ENCODE data around the gene ZNF804A.

ZNF804A gene

DNA sequence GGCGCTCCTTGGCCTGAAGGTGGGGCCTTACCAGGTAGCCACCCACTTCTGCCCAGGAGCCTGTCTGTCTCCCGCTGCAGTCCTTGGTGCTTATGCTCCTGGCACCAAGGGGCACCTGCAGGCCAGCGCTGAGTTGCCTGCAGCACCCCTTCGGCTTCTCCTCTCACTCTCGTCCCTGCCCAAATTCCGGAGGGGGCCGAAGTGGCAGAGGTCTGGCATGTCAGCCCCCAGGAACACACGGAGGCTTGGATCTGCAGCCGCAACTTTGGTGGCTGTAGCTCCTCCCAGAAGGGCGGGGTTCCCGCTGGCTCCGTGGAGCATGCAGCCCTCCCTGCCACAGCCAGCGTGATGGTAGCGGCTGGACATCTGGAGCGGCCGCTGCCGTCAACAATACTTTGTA lies 37.7 kb upstream of the ZNF804A start:
- DNase-seq (ENCODE audit: low spot score): no peak
- TF ChIP-seq, protein P1, sequence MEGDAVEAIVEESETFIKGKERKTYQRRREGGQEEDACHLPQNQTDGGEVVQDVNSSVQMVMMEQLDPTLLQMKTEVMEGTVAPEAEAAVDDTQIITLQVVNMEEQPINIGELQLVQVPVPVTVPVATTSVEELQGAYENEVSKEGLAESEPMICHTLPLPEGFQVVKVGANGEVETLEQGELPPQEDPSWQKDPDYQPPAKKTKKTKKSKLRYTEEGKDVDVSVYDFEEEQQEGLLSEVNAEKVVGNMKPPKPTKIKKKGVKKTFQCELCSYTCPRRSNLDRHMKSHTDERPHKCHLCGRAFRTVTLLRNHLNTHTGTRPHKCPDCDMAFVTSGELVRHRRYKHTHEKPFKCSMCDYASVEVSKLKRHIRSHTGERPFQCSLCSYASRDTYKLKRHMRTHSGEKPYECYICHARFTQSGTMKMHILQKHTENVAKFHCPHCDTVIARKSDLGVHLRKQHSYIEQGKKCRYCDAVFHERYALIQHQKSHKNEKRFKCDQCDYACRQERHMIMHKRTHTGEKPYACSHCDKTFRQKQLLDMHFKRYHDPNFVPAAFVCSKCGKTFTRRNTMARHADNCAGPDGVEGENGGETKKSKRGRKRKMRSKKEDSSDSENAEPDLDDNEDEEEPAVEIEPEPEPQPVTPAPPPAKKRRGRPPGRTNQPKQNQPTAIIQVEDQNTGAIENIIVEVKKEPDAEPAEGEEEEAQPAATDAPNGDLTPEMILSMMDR (IDR thresholded peaks at IDR 0.05; ENCODE audit: extremely low read depth, missing control alignments): no peak

DNA sequence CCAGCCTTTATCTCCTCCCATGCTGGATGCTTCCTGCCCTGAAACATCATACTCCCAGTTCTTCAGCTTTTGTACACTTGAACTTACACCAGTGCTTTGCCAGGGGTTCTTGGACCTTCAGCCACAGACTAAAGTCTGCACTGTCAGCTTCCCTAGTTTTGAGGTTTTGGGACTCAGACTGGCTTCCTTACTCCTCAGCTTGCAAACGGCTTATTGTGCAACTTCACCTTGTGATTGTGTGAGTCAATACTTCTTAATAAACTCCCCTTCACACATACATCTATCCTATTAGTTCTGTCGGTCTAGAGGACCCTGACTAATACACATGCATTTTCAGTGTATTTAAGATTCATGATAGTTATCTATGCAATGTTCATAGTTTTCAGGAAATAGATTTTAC lies 35.8 kb upstream of the ZNF804A start:
- DNase-seq (ENCODE audit: low spot score): no peak
- TF ChIP-seq, protein P1 (IDR thresholded peaks at IDR 0.05; ENCODE audit: extremely low read depth, missing control alignments): no peak

- TF ChIP-seq, protein P1 (IDR thresholded peaks at IDR 0.05; ENCODE audit: extremely low read depth, missing control alignments): no peak
- DNase-seq (ENCODE audit: low spot score): no peak
Measured at GRCh38 chr2:184564092-184564491, 34.2 kb upstream of the ZNF804A start.

DNA sequence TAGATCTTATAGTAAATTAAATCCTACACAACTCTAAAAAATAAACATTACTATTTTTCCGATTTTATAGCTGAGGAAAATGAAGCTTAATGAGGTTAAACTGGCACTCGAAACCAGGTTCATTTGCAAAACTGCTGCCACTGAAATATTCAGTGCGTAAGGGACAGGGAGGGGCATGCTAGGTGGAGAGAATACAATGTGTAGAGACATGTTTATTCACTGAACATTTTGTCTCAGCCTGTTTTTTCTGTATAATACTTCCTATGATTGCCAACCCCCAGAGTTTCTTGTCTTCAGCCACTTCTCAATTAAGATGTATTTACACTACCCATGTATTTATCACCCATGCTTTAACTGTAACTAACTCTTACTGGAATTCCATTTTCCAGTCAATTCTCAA lies 31.6 kb upstream of the ZNF804A start:
- DNase-seq (ENCODE audit: low spot score): no peak
- TF ChIP-seq, protein P1 (IDR thresholded peaks at IDR 0.05; ENCODE audit: extremely low read depth, missing control alignments): no peak

DNA sequence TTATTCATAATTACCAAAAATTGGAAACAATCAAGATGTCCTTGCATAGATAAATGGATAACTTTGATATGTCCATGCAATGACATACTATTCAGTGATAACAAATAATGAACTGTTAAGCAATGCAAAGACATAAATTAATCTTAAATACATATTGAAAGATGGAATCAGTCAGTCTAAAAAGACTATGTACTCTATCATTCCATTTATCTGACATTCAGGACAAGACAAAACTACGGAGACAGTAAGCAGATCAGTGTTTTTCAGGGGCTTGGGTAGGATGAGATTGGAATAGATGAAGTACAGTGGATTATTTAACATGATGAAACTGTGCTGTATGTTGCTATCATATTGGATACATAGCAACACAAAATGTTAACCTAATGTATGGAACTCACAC lies 21.3 kb upstream of the ZNF804A start:
- no peak for DNase-seq (ENCODE audit: low spot score)
- TF ChIP-seq, protein P1 (IDR thresholded peaks at IDR 0.05; ENCODE audit: extremely low read depth, missing control alignments): no peak

DNA sequence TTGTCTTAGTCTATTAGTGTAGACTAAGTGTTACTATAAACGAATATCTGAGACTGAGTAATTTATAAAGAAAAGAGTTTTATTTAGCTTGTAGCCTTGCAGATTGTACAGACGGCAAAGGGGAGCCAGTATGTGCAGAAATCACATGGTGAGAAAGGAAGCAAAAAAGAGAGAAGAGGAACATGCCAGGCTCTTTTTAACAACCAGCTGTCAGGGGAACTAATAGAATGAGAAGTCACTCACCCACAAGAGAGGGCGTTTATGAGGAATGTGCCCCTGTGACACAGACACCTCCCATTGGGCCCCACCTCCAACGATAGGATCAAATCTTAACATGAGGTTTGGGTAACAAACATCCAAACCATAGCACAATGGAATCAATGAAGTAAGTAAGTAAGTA lies 20.6 kb upstream of the ZNF804A start:
- DNase-seq (ENCODE audit: low spot score): no peak
- TF ChIP-seq, protein P1 (IDR thresholded peaks at IDR 0.05; ENCODE audit: extremely low read depth, missing control alignments): no peak

DNA sequence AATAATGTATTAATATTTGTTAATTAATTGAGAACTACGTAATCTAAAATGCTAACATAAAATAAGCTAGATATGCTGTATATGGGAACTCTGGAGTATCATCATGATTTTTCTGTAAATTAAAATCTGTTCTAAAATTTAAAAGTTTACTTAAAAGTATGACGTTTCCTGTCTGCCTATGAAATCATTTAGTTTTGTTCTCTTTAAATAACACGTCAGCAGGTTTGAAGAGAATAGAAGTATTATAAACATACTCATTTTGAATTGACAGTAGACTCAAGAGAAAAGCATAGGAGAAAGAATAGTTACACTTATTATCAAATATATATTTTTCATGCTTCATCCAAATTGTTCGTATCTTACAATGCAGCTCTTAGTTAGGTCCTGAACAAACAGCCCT lies 19.1 kb upstream of the ZNF804A start:
- DNase-seq (ENCODE audit: low spot score): no peak
- TF ChIP-seq, protein P1 (IDR thresholded peaks at IDR 0.05; ENCODE audit: extremely low read depth, missing control alignments): no peak

Measured in GM20000 (cell line).